ENCODE results near the gene CYTH4. TPM values are rescaled to one million over a fixed set of nuclear protein-coding genes. Genes with fewer than 3 reads are reported as not detected.

CYTH4 gene
- total RNA-seq, 1 experiment from 2014 or later: 0.15 TPM

- CTCF ChIA-PET: interaction anchor here (0.6 to 2.5 kb wide), 7 partner anchors 9 to 267 kb away, joined by 3 to 11 read pairs (median 5); no protein-coding TSS in a partner anchor
- Mint-ChIP-seq H3K27me3 (ENCODE audit: low read depth) (peaks cover 51% of the 10 kb centered on the region), H3K4me1 (peaks cover 24% of the 10 kb centered on the region), H3K4me3 (peak overlapping the region; percentile 22; the same call in 1 of the 2 replicates), H3K36me3 (no peaks in the 10 kb centered on the region), H3K27ac (no peak overlapping the region), H3K9me3 (no peaks in the 10 kb centered on the region)
- TF ChIP-seq ATF1 (CRISPR knock-in tag; IDR thresholded peaks at IDR 0.05) (no peak), NFATC4 (CRISPR knock-in tag; IDR thresholded peaks at IDR 0.05) (no peak), ZNF219 (CRISPR knock-in tag; IDR thresholded peaks at IDR 0.05; ENCODE audit: borderline replicate concordance) (no peak), SP1 (CRISPR knock-in tag; conservative IDR thresholded peaks at IDR 0.05) (no peak), CBFB (CRISPR knock-in tag; IDR thresholded peaks at IDR 0.05; ENCODE audit: low read depth) (no peak), TCF7 (CRISPR knock-in tag; IDR thresholded peaks at IDR 0.05; ENCODE audit: low read depth) (no peak), OVOL2 (CRISPR knock-in tag; IDR thresholded peaks at IDR 0.05; ENCODE audit: borderline replicate concordance) (no peak)
- TF ChIP-seq, protein P1, sequence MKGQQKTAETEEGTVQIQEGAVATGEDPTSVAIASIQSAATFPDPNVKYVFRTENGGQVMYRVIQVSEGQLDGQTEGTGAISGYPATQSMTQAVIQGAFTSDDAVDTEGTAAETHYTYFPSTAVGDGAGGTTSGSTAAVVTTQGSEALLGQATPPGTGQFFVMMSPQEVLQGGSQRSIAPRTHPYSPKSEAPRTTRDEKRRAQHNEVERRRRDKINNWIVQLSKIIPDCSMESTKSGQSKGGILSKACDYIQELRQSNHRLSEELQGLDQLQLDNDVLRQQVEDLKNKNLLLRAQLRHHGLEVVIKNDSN (CRISPR knock-in tag; IDR thresholded peaks at IDR 0.05): no peak
- TF ChIP-seq, protein P2, sequence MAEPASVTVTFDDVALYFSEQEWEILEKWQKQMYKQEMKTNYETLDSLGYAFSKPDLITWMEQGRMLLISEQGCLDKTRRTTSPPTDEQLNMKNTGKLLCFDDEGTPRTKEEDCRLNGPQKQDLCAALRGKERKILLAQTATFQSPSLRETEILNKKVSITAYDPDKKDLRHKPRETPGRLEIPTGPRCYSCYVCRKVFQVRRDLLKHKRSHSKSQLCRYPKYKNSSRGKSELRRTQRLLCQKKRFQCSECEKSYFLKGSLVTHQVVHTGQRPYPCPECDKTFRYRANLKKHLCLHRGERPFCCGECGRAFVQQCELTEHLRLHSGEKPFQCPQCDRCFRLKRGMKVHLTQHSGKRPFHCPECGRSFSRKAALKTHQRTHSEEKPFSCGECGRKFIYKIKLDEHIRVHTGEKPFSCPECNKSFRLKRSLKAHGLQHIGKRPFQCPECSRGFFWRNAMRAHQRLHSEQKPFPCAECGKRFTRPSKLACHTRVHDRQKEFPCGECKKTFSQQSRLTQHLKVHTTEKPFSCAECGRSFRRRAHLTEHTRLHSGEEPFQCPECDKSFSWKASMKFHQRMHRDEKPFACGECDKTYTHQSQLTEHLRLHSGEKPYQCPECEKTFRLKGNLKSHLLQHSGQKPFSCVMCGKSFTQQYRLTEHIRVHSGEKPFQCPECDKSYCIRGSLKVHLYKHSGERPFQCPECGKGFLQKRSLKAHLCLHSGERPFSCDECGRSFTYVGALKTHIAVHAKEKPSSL (CRISPR knock-in tag; conservative IDR thresholded peaks at IDR 0.05): no peak
- TF ChIP-seq, protein P3, sequence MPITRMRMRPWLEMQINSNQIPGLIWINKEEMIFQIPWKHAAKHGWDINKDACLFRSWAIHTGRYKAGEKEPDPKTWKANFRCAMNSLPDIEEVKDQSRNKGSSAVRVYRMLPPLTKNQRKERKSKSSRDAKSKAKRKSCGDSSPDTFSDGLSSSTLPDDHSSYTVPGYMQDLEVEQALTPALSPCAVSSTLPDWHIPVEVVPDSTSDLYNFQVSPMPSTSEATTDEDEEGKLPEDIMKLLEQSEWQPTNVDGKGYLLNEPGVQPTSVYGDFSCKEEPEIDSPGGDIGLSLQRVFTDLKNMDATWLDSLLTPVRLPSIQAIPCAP (CRISPR knock-in tag; IDR thresholded peaks at IDR 0.05): no peak
- TF ChIP-seq, protein P4, sequence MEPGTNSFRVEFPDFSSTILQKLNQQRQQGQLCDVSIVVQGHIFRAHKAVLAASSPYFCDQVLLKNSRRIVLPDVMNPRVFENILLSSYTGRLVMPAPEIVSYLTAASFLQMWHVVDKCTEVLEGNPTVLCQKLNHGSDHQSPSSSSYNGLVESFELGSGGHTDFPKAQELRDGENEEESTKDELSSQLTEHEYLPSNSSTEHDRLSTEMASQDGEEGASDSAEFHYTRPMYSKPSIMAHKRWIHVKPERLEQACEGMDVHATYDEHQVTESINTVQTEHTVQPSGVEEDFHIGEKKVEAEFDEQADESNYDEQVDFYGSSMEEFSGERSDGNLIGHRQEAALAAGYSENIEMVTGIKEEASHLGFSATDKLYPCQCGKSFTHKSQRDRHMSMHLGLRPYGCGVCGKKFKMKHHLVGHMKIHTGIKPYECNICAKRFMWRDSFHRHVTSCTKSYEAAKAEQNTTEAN (CRISPR knock-in tag; IDR thresholded peaks at IDR 0.05): no peak
- ATAC-seq (peak; percentile 24), DNase-seq (ENCODE audit: low spot score) (no peak)
- POLR2A ChIA-PET: no interaction called here
These were observed 42.7 kb downstream of the CYTH4 start for GRCh38 chr22:37325039-37325395.

DNA sequence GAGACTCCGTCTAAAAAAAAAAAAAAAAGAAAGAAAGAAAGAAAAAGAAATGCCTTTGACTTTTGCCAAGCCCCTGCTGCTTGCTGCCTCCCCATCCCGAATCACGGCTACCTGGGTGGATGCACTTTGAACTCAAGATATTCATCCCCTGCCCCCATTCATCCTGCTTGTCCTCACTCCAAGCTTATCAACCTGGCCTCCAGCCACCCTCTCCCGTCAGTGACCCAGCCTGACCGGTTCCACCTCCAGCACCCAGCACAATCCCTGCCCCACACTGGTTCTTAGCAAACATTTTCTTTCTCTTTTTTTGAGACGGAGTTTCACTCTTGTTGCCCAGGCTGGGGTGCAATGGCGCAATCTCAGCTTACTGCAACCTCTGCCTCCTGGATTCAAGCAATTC lies 44.4 kb downstream of the CYTH4 start:
- Mint-ChIP-seq H3K36me3 (no peaks in the 10 kb centered on the region), H3K4me1 (peaks cover 29% of the 10 kb centered on the region), H3K4me3 (no peak overlapping the region), H3K27ac (no peak overlapping the region), H3K27me3 (ENCODE audit: low read depth) (peaks cover 51% of the 10 kb centered on the region), H3K9me3 (no peaks in the 10 kb centered on the region)
- ChIA-PET CTCF (interaction anchor here (1.0 kb wide), 2 partner anchors 102 to 146 kb away, joined by 3 to 4 read pairs; no protein-coding TSS in a partner anchor), POLR2A (no interaction called here)
- DNase-seq (ENCODE audit: low spot score) (no peak), ATAC-seq (no peak)
- no peak for TF ChIP-seq SMAD4 (CRISPR knock-in tag; IDR thresholded peaks at IDR 0.05)
- TF ChIP-seq CREM (CRISPR knock-in tag; IDR thresholded peaks at IDR 0.05): no peak
- no peak for TF ChIP-seq HMGA2 (CRISPR knock-in tag; IDR thresholded peaks at IDR 0.05)
- TF ChIP-seq ETV6 (CRISPR knock-in tag; IDR thresholded peaks at IDR 0.05): no peak
- TF ChIP-seq, protein P5, sequence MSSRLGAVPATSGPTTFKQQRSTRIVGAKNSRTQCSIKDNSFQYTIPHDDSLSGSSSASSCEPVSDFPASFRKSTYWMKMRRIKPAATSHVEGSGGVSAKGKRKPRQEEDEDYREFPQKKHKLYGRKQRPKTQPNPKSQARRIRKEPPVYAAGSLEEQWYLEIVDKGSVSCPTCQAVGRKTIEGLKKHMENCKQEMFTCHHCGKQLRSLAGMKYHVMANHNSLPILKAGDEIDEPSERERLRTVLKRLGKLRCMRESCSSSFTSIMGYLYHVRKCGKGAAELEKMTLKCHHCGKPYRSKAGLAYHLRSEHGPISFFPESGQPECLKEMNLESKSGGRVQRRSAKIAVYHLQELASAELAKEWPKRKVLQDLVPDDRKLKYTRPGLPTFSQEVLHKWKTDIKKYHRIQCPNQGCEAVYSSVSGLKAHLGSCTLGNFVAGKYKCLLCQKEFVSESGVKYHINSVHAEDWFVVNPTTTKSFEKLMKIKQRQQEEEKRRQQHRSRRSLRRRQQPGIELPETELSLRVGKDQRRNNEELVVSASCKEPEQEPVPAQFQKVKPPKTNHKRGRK (CRISPR knock-in tag; IDR thresholded peaks at IDR 0.05; ENCODE audit: borderline replicate concordance): no peak
- TF ChIP-seq RELA (CRISPR knock-in tag; IDR thresholded peaks at IDR 0.05; ENCODE audit: borderline replicate concordance): no peak
- no peak for TF ChIP-seq IRF2 (CRISPR knock-in tag; IDR thresholded peaks at IDR 0.05; ENCODE audit: borderline replicate concordance, low read depth)
- no peak for TF ChIP-seq FOXJ3 (CRISPR knock-in tag; IDR thresholded peaks at IDR 0.05; ENCODE audit: borderline replicate concordance)
- no peak for TF ChIP-seq ARID4B (CRISPR knock-in tag; IDR thresholded peaks at IDR 0.05; ENCODE audit: borderline replicate concordance)
- no peak for TF ChIP-seq GABPB1 (CRISPR knock-in tag; IDR thresholded peaks at IDR 0.05)
- TF ChIP-seq TEAD1 (CRISPR knock-in tag; IDR thresholded peaks at IDR 0.05): no peak
- no peak for TF ChIP-seq NFYB (CRISPR knock-in tag; conservative IDR thresholded peaks at IDR 0.05; ENCODE audit: low read depth)
- TF ChIP-seq CREB1 (CRISPR knock-in tag; IDR thresholded peaks at IDR 0.05): no peak
